GM15510 (cell line): Measurements from ENCODE around the gene SLC17A9.

Experiments used
- POLR2A ChIP-seq: IDR thresholded peaks from 3 replicates; pipeline ENCODE4 v1.6.1; 2011; ENCODE audit warnings: borderline replicate concordance; ENCODE audit not compliant: insufficient read length; ENCODE audit errors: extremely low read depth

SLC17A9 gene

GRCh38 chr20:62927128-62927705, 25.3 kb upstream of the SLC17A9 start:
- no peak for TF ChIP-seq POLR2A

- TF ChIP-seq POLR2A = no peak
Measured at GRCh38 chr20:62928246-62928939, 24.1 kb upstream of the SLC17A9 start.

GRCh38 chr20:62929051-62929538, 23.4 kb upstream of the SLC17A9 start:
- peak; percentile 16 for TF ChIP-seq POLR2A

GRCh38 chr20:62931464-62931863, 21.0 kb upstream of the SLC17A9 start:
- no peak for TF ChIP-seq POLR2A

GRCh38 chr20:62933966-62934365, 18.5 kb upstream of the SLC17A9 start:
- no peak for TF ChIP-seq POLR2A

- no peak for TF ChIP-seq POLR2A
Measured at GRCh38 chr20:62935204-62935967, 17.1 kb upstream of the SLC17A9 start.

GRCh38 chr20:62935968-62936585, 16.4 kb upstream of the SLC17A9 start:
- TF ChIP-seq POLR2A = no peak

- TF ChIP-seq POLR2A = peak; percentile 73
Measured at GRCh38 chr20:62937268-62938104, 15.0 kb upstream of the SLC17A9 start.

- TF ChIP-seq POLR2A = no peak
Measured at GRCh38 chr20:62938105-62938888, 14.2 kb upstream of the SLC17A9 start, which contains the start of gene GID8. GID8 (plus strand) TSS chr20:62938147; CDS start chr20:62941503, 3,356 bp downstream.

GRCh38 chr20:62940875-62941274, 11.6 kb upstream of the SLC17A9 start:
- no peak for TF ChIP-seq POLR2A

- no peak for TF ChIP-seq POLR2A
Measured at GRCh38 chr20:62941792-62942191, 10.7 kb upstream of the SLC17A9 start.

GRCh38 chr20:62942456-62942855, 10.1 kb upstream of the SLC17A9 start:
- TF ChIP-seq POLR2A = no peak

GRCh38 chr20:62943396-62943795, 9.1 kb upstream of the SLC17A9 start:
- TF ChIP-seq POLR2A = no peak
